K562 (cell line): Measurements from ENCODE around the gene NME8. TPM values are rescaled to one million over a fixed set of nuclear protein-coding genes. Genes with fewer than 3 reads are reported as not detected.

Source experiments
- ATAC-seq: fragments of 200-7000 bp; cut with Tn5 transposase; 3 replicates; pipeline ENCODE4 v1.9.1; 2020; ENCODE audit warnings: moderate library complexity
- BruUV-seq: library from RNA; stranded (reverse); fragments of 400-500 nt; replicated peaks from 2 replicates; lab custom pipeline; 2021; lab: Mats Ljungman, UMichigan
- CTCF ChIA-PET: fragments of 300-600 bp; formaldehyde crosslinking; extraction: SDS; loops from one replicate; lab custom pipeline; 2021; ENCODE audit warnings: low intra/inter-chr PET ratio; lab: Yijun Ruan, JAX
- POLR2A ChIA-PET: fragments of 300-600, 350-650 bp; sonication (Branson Sonifier 250); formaldehyde crosslinking; extraction: SDS; loops from one replicate; lab custom pipeline; 2021; ENCODE audit warnings: antibody characterized with exemption, inconsistent platforms; lab: Yijun Ruan, JAX
- DNase-seq, 4 experiments: peaks; one replicate each; pipeline versions ENCODE4 v3.0.0 to v3.0.0-alpha.2; 2011 to 2018; ENCODE audit warnings: low spot score in 3 of 4, mixed read lengths in 3 of 4; ENCODE audit errors: extremely low read depth in 1 of 4
- FAIRE-seq: peaks from 2 replicates; lab custom pipeline; 2011; peaks lifted over from hg19 to GRCh38; lab: Jason Lieb, UNC
- H2AFZ ChIP-seq: 2 replicates; pipeline ENCODE4 v1.6.0; 2011; ENCODE audit warnings: low read depth, low read length, control low read depth, inconsistent platforms
- H3K27ac ChIP-seq: fragments of 200-600 bp; 3 replicates; pipeline ENCODE4 v1.8.0; 2011; ENCODE audit warnings: low read depth, mild to moderate bottlenecking, control low read depth, inconsistent platforms, low read length, moderate library complexity, mixed read lengths; ENCODE audit errors: extremely low read depth
- H3K27me3 ChIP-seq, 2 experiments: fragments of 300-600 bp in 1 of 2; 2 replicates in 1 of 2; 3 replicates in 1 of 2; pipeline versions ENCODE4 v1.6.0 to v1.8.0; 2011; ENCODE audit warnings: inconsistent platforms in 2 of 2, low read length in 2 of 2, mild to moderate bottlenecking in 1 of 2, mixed read lengths in 1 of 2, moderate library complexity in 1 of 2; ENCODE audit not compliant: control insufficient read depth in 2 of 2, insufficient read depth in 2 of 2
- H3K36me3 ChIP-seq: fragments of 300-600 bp; 3 replicates; pipeline ENCODE4 v1.8.0; 2011; ENCODE audit warnings: mild to moderate bottlenecking, low read length, inconsistent platforms; ENCODE audit not compliant: control insufficient read depth, insufficient read depth
- H3K4me1 ChIP-seq, 2 experiments: fragments of 200-600 bp in 1 of 2; replicated peaks in 1 of 2; 2 replicates in 1 of 2; 3 replicates in 1 of 2; pipeline versions ENCODE4 v1.5.1 to v1.8.0; 2011; ENCODE audit warnings: inconsistent platforms in 2 of 2, low read length in 2 of 2, mild to moderate bottlenecking in 1 of 2, mixed read lengths in 1 of 2, moderate library complexity in 1 of 2; ENCODE audit not compliant: control insufficient read depth in 2 of 2, insufficient read depth in 2 of 2
- H3K4me2 ChIP-seq: 2 replicates; pipeline ENCODE4 v1.6.1; 2011; ENCODE audit warnings: low read length, control low read depth, inconsistent platforms, mixed read lengths; ENCODE audit not compliant: insufficient read depth
- H3K4me3 ChIP-seq: fragments of 200-600 bp; sonication (generic), shearing (Covaris generic); 2 replicates; pipeline ENCODE4 v1.5.1; 2016; ENCODE audit warnings: control low read depth, inconsistent platforms
- H3K79me2 ChIP-seq: fragments of 200-600 bp; 3 replicates; pipeline ENCODE4 v1.8.0; 2011; ENCODE audit warnings: low read length, inconsistent platforms; ENCODE audit not compliant: control insufficient read depth, insufficient read depth
- H3K9ac ChIP-seq, 2 experiments: 2 replicates each; pipeline versions ENCODE4 v1.6.0 to v1.6.1; 2011; ENCODE audit warnings: low read depth in 2 of 2, low read length in 2 of 2, control low read depth in 1 of 2, inconsistent platforms in 1 of 2, mild to moderate bottlenecking in 1 of 2, mixed read lengths in 1 of 2; ENCODE audit not compliant: insufficient read depth in 1 of 2
- H3K9me1 ChIP-seq: one replicate; pipeline ENCODE4 v1.6.0; 2011; ENCODE audit warnings: inconsistent platforms, mild to moderate bottlenecking, low read length, moderate library complexity; ENCODE audit not compliant: control insufficient read depth, insufficient read depth
- H3K9me3 ChIP-seq: replicated peaks from 2 replicates; pipeline ENCODE4 v1.5.1; 2011; ENCODE audit warnings: low read depth, low read length, inconsistent platforms; ENCODE audit not compliant: control insufficient read depth, insufficient read depth
- H4K20me1 ChIP-seq: replicated peaks from 2 replicates; pipeline ENCODE4 v1.6.1; 2011; ENCODE audit warnings: low read length, inconsistent platforms, mixed read lengths; ENCODE audit not compliant: control insufficient read depth, insufficient read depth
- CAMTA2 ChIP-seq: fragments of 250-450 bp; sonication (Bioruptor Pico); conservative IDR thresholded peaks from 2 replicates; pipeline ENCODE4 v1.5.1; 2022
- CHD4 ChIP-seq: fragments of 200-600 bp; sonication (generic); IDR thresholded peaks from 3 replicates; pipeline ENCODE4 v1.6.1; 2012; ENCODE audit warnings: low read depth, mild to moderate bottlenecking, mixed read lengths, low read length, inconsistent platforms; ENCODE audit not compliant: insufficient read depth, insufficient replicate concordance, poor library complexity, severe bottlenecking
- KDM1A ChIP-seq, 2 experiments: fragments of 450-650 bp; IDR thresholded peaks; 2 replicates each; pipeline ENCODE4 v1.6.1; 2016; ENCODE audit warnings: mild to moderate bottlenecking in 2 of 2
- RFX7 ChIP-seq: fragments of 250-450 bp; sonication (Bioruptor Pico); IDR thresholded peaks from 2 replicates; pipeline ENCODE4 v1.5.1; 2021; ENCODE audit warnings: mild to moderate bottlenecking
- ZFP1 ChIP-seq: fragments of 450-650 bp; formaldehyde crosslinking; IDR thresholded peaks from 2 replicates; pipeline ENCODE4 v1.4.0; 2020; ENCODE audit warnings: mild to moderate bottlenecking, mixed read lengths
- WGBS: fragments of 100-300 bp; shearing (Covaris generic); methylation state at CpG from one replicate; pipeline ENCODE4 v1.1.6; 2016; ENCODE audit warnings: low coverage, mixed read lengths; ENCODE audit not compliant: insufficient coverage; ENCODE audit errors: missing lambda C conversion rate; 5-methylcytosine and 5-hydroxymethylcytosine counted together
- in situ Hi-C: fragments of 300-500 bp; cut with MboI; formaldehyde crosslinking; loops from 4 replicates; pipeline ENCODE4 v1.15.0; 2018; ENCODE audit warnings: inconsistent platforms, mixed read lengths
- intact Hi-C: fragments of 100-400 bp; cut with micrococcal nuclease; formaldehyde crosslinking; loops from 2 replicates; pipeline ENCODE4 v1.14.2; 2022
- polyA plus RNA-seq, 8 experiments: library from polyadenylated mRNA; depleted of rRNA in 4 of 8; stranded (reverse) in 5 of 8; unstranded in 3 of 8; fragments of >200 nt; fragmentation: Nextera tagmentation in 2 of 8; fragmentation: Illumina TruSeq in 1 of 8; extraction: Ambion mirVana in 2 of 8; extraction: Trizol in 1 of 8; gene quantifications; 2 replicates each; pipeline versions ENCODE4 v1.2.1 to v1.2.3, GENCODE V29; 2011 to 2014; ENCODE audit warnings: inconsistent platforms in 1 of 8, missing spikeins in 1 of 8
- total RNA-seq, 7 experiments: library from RNA; depleted of rRNA in 6 of 7; stranded (reverse); fragments of >200 nt in 6 of 7; fragmentation: Illumina TruSeq in 2 of 7; extraction: Trizol in 2 of 7; gene quantifications; 2 replicates each; pipeline versions ENCODE4 v1.2.1 to v1.2.3, GENCODE V29; 2011 to 2021; ENCODE audit warnings: low replicate concordance in 1 of 7

NME8 gene
- total and polyA plus RNA-seq, 9 of the 15 experiments (the other 6 are each of a cell fraction or from before 2014, with no cell fraction given), result not detected

GRCh38 chr7:37823557-37823956 lies 24.8 kb upstream of the NME8 start:
- in situ Hi-C loops, result no loop called here
- no TSS peak for BruUV-seq

DNA sequence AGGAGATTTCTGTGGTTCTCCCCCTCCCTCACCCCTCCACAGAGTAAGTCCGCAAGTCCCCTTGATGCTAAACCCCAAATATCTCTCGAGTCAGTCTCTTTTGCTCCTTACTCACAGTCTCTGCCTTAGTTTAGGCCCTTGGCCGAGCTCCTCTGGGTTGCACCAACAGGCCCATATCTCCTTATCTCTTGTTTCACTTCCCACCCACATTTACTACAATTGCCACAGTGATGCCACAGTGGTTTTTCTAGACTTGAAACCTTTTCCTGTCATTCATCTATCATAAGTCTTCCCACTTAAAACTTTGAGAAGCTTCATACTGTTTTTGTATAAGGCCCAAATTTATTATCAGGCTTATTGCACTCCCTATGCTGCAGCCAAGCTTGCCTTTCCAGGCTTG lies 23.4 kb upstream of the NME8 start:
- no peak overlapping the region for H3K9ac ChIP-seq
- no peak for TF ChIP-seq RFX7
- intact Hi-C loops, result no loop called here
- ChIA-PET POLR2A (no interaction called here), CTCF (no interaction called here)
- H3K79me2 ChIP-seq, result no peaks in the 10 kb centered on the region
- no peak overlapping the region for H3K27ac ChIP-seq
- H3K9me3 ChIP-seq, result no peaks in the 10 kb centered on the region
- FAIRE-seq (no peak), DNase-seq (no peak), ATAC-seq (no peak)
- 0 out of 5 replicates have a peak, but pooled peaks cover 0 to 4% of the 10 kb centered on the region in 2 experiments for H3K27me3 ChIP-seq
- WGBS, result 0% methylated on average over 2 of the region's 3 CpGs
- H3K36me3 ChIP-seq, result no peaks in the 10 kb centered on the region
- BruUV-seq, result no TSS peak
- in situ Hi-C loops, result loop anchor here (25.0 kb wide), 1 partner anchor 588 kb away; no protein-coding TSS in a partner anchor
- no peaks in the 10 kb centered on the region for H3K4me1 ChIP-seq
- no peaks in the 10 kb centered on the region for H3K9me1 ChIP-seq
- H2AFZ ChIP-seq, result no peak overlapping the region
- H3K4me3 ChIP-seq, result no peak overlapping the region
- H3K4me2 ChIP-seq, result no peak overlapping the region
- no peaks in the 10 kb centered on the region for H4K20me1 ChIP-seq

More at GRCh38 chr7:37823557-37823956, 24.8 kb upstream of the NME8 start:
- Histone ChIP-seq H3K79me2 (no peaks in the 10 kb centered on the region), H3K4me3 (no peak overlapping the region), H3K27ac (no peak overlapping the region), H3K9me1 (no peaks in the 10 kb centered on the region), H4K20me1 (no peaks in the 10 kb centered on the region), H3K4me1 (no peaks in the 10 kb centered on the region), H2AFZ (no peak overlapping the region), H3K27me3 (no peaks in the 10 kb centered on the region), H3K9me3 (no peaks in the 10 kb centered on the region), H3K36me3 (no peaks in the 10 kb centered on the region), H3K9ac (no peak overlapping the region), H3K4me2 (no peak overlapping the region)
- intact Hi-C loops, result no loop called here
- ATAC-seq (no peak), FAIRE-seq (no peak), DNase-seq (no peak)
- 0% methylated on average over 2 of the region's 2 CpGs for WGBS
- ChIA-PET POLR2A (no interaction called here), CTCF (no interaction called here)
- TF ChIP-seq KDM1A (IDR thresholded peaks at IDR 0.05) (no peak), ZFP1 (CRISPR knock-in tag) (no peak), CAMTA2 (no peak), CHD4 (no peak)
- TF ChIP-seq, all 486 proteins: peak for 0
